OCI-LY7 (cell line): ENCODE measurements around the gene BACH2.

ENCODE experiments used
- EZH2phosphoT487 ChIP-seq: fragments of 200-600 bp; sonication (generic); IDR thresholded peaks from 2 replicates; pipeline ENCODE4 v1.6.1; 2018; ENCODE audit warnings: low read depth, borderline replicate concordance, mild to moderate bottlenecking, mixed run types, antibody characterized with exemption, low read length, moderate library complexity, mixed read lengths
- TF ChIP-seq, protein P1 (sequence below): fragments of 200-600 bp; sonication (generic); conservative IDR thresholded peaks from 2 replicates; pipeline ENCODE4 v1.5.1; 2014; ENCODE audit warnings: mild to moderate bottlenecking, antibody characterized with exemption, low read length, moderate library complexity, mixed read lengths

DNA sequence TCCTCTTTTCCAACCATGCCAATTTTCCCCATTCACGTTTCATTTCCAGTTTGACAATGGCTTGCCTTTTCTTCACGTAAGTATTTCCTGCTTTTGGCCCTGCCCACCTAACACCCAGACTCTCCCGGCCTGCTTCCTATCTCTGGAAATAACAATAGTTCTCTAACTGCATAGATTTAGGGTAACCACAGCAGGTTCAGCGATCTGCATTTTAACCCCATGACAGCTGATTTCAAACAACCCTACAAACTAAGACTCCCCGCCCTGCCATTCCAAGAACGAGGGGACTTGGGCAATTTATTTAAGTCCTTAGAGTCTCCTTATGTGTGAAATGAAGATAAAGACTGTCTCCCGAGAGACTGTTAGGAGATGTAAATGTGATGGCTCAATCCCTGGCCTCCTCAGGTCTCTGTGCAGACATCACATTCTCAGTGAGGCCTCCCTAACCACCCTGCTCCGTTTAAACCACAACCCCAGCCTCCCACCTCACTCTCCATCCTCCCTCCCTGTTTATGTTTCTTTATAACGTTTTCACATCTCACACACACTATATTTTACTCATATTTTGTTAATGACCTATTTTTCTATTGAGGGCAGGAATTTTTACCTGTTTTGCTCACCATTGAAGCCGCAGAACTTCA, 267.5 kb downstream of the BACH2 start:
- TF ChIP-seq, protein P1, sequence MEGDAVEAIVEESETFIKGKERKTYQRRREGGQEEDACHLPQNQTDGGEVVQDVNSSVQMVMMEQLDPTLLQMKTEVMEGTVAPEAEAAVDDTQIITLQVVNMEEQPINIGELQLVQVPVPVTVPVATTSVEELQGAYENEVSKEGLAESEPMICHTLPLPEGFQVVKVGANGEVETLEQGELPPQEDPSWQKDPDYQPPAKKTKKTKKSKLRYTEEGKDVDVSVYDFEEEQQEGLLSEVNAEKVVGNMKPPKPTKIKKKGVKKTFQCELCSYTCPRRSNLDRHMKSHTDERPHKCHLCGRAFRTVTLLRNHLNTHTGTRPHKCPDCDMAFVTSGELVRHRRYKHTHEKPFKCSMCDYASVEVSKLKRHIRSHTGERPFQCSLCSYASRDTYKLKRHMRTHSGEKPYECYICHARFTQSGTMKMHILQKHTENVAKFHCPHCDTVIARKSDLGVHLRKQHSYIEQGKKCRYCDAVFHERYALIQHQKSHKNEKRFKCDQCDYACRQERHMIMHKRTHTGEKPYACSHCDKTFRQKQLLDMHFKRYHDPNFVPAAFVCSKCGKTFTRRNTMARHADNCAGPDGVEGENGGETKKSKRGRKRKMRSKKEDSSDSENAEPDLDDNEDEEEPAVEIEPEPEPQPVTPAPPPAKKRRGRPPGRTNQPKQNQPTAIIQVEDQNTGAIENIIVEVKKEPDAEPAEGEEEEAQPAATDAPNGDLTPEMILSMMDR, result no peak
- TF ChIP-seq EZH2phosphoT487, result no peak
